HEK293 (cell line): Measurements from ENCODE around the gene MYH2.

Source experiments
- CTCF ChIA-PET: fragments of 350-600 bp; formaldehyde crosslinking; extraction: SDS; loops from one replicate; lab custom pipeline; 2021; ENCODE audit warnings: antibody characterized with exemption; lab: Yijun Ruan, JAX
- POLR2A ChIA-PET: fragments of 300-600 bp; formaldehyde crosslinking; extraction: SDS; loops from one replicate; lab custom pipeline; 2020; ENCODE audit warnings: antibody characterized with exemption, inconsistent platforms; lab: Yijun Ruan, JAX
- H3K27ac ChIP-seq: fragments of 200-500 bp; sonication (Bioruptor generic); 2 replicates; pipeline ENCODE4 v1.5.1; 2014; ENCODE audit warnings: low read depth, low read length, control low read depth, inconsistent platforms; ENCODE audit errors: extremely low read depth
- H3K36me3 ChIP-seq, 2 experiments: fragments of 200-500 bp in 1 of 2; sonication (Bioruptor generic) in 1 of 2; 1 replicate in 1 of 2; 2 replicates in 1 of 2; pipeline ENCODE4 v1.5.1; 2014 to 2017; ENCODE audit warnings: inconsistent platforms in 2 of 2, low read length in 2 of 2; ENCODE audit not compliant: control insufficient read depth in 2 of 2, insufficient read depth in 1 of 2
- H3K4me1 ChIP-seq: fragments of 200-500 bp; sonication (Bioruptor generic); 2 replicates; pipeline ENCODE4 v1.5.1; 2014; ENCODE audit warnings: mild to moderate bottlenecking, low read length, inconsistent platforms; ENCODE audit not compliant: control insufficient read depth, insufficient read depth
- H3K4me3 ChIP-seq: 2 replicates; pipeline ENCODE4 v1.5.1; 2011; ENCODE audit warnings: low read depth, mild to moderate bottlenecking, control low read depth, low read length, moderate library complexity
- H3K9me3 ChIP-seq: fragments of 200-500 bp; sonication (Bioruptor generic); 2 replicates; pipeline ENCODE4 v1.5.1; 2014; ENCODE audit warnings: low read depth, low read length, inconsistent platforms; ENCODE audit not compliant: control insufficient read depth, insufficient read depth
- BCL6B ChIP-seq: fragments of 450-650 bp; formaldehyde crosslinking; IDR thresholded peaks from 2 replicates; pipeline ENCODE4 v1.5.1; 2017; ENCODE audit warnings: missing biosample characterization, missing genetic modification characterization
- EGR2 ChIP-seq: fragments of 450-650 bp; formaldehyde crosslinking; IDR thresholded peaks from 2 replicates; pipeline ENCODE4 v1.5.1; 2016; ENCODE audit warnings: low read depth, missing biosample characterization, missing genetic modification characterization
- FEZF1 ChIP-seq: fragments of 450-650 bp; formaldehyde crosslinking; IDR thresholded peaks from 2 replicates; pipeline ENCODE4 v1.5.1; 2016; ENCODE audit warnings: missing biosample characterization, missing genetic modification characterization
- INSM2 ChIP-seq: fragments of 450-650 bp; formaldehyde crosslinking; IDR thresholded peaks from 2 replicates; pipeline ENCODE4 v1.5.1; 2016; ENCODE audit warnings: missing biosample characterization, missing genetic modification characterization
- KLF7 ChIP-seq: fragments of 450-650 bp; formaldehyde crosslinking; IDR thresholded peaks from 2 replicates; pipeline ENCODE4 v1.5.1; 2016; ENCODE audit warnings: missing biosample characterization, missing genetic modification characterization, borderline replicate concordance
- YY1 ChIP-seq: fragments of 450-650 bp; formaldehyde crosslinking; IDR thresholded peaks from 2 replicates; pipeline ENCODE4 v1.5.1; 2018; ENCODE audit warnings: missing biosample characterization, missing genetic modification characterization
- ZNF221 ChIP-seq: fragments of 450-650 bp; formaldehyde crosslinking; IDR thresholded peaks from 2 replicates; pipeline ENCODE4 v1.5.1; 2017; ENCODE audit warnings: missing biosample characterization, missing genetic modification characterization, borderline replicate concordance
- ZNF391 ChIP-seq: fragments of 450-650 bp; formaldehyde crosslinking; IDR thresholded peaks from 2 replicates; pipeline ENCODE4 v1.5.1; 2016; ENCODE audit warnings: low read depth, missing biosample characterization, missing genetic modification characterization, borderline replicate concordance
- ZNF423 ChIP-seq: fragments of 450-650 bp; formaldehyde crosslinking; IDR thresholded peaks from 2 replicates; pipeline ENCODE4 v1.5.1; 2016; ENCODE audit warnings: missing biosample characterization, missing genetic modification characterization
- ZNF621 ChIP-seq: fragments of 450-650 bp; formaldehyde crosslinking; IDR thresholded peaks from 2 replicates; pipeline ENCODE4 v1.5.1; 2017; ENCODE audit warnings: missing biosample characterization, missing genetic modification characterization
- ZNF629 ChIP-seq: fragments of 450-650 bp; formaldehyde crosslinking; IDR thresholded peaks from 2 replicates; pipeline ENCODE4 v1.5.1; 2017; ENCODE audit warnings: missing biosample characterization, missing genetic modification characterization
- ZSCAN18 ChIP-seq: fragments of 450-650 bp; formaldehyde crosslinking; IDR thresholded peaks from 2 replicates; pipeline ENCODE4 v1.5.1; 2016; ENCODE audit warnings: missing biosample characterization, missing genetic modification characterization
- ZSCAN5A ChIP-seq: fragments of 450-650 bp; formaldehyde crosslinking; IDR thresholded peaks from 2 replicates; pipeline ENCODE4 v1.5.1; 2016; ENCODE audit warnings: missing biosample characterization, missing genetic modification characterization

The MYH2 gene

GRCh38 chr17:10557422-10557821, 8.0 kb upstream of the MYH2 start:
- Histone ChIP-seq H3K27ac (no peak overlapping the region), H3K36me3 (no peaks in the 10 kb centered on the region), H3K4me1 (0 out of 2 replicates have a peak, but pooled peaks cover 2% of the 10 kb centered on the region)
- TF ChIP-seq ZNF621 (tag by site-specific recombination) (no peak), FEZF1 (tag by site-specific recombination) (no peak), ZSCAN5A (no peak), EGR2 (no peak)
- TF ChIP-seq, all 188 proteins: peak for 0
- H3K4me3 ChIP-seq = no peak overlapping the region
- POLR2A ChIA-PET = no interaction called here
- no peaks in the 10 kb centered on the region for H3K9me3 ChIP-seq
- CTCF ChIA-PET = interaction anchor here (0.7 to 1.3 kb wide), 3 partner anchors 11 to 59 kb away, joined by 3 to 5 read pairs (median 3); no protein-coding TSS in a partner anchor

GRCh38 chr17:10556301-10557005, 7.0 kb upstream of the MYH2 start:
- Histone ChIP-seq H3K9me3 (no peaks in the 10 kb centered on the region), H3K4me3 (no peak overlapping the region), H3K4me1 (0 out of 2 replicates have a peak, but pooled peaks cover 2% of the 10 kb centered on the region), H3K36me3 (no peaks in the 10 kb centered on the region), H3K27ac (no peak overlapping the region)
- TF ChIP-seq ZNF391 (tag by site-specific recombination) = no peak
- no peak for TF ChIP-seq ZNF423
- TF ChIP-seq ZSCAN18 = no peak
- no peak for TF ChIP-seq ZNF221 (tag by site-specific recombination)
- TF ChIP-seq YY1 (tag by site-specific recombination) = no peak
- no peak for TF ChIP-seq KLF7 (tag by site-specific recombination)
- no peak for TF ChIP-seq INSM2
- no peak for TF ChIP-seq BCL6B (tag by site-specific recombination)
- ChIA-PET POLR2A (no interaction called here), CTCF (interaction anchor here (0.8 kb wide), 1 partner anchor 14 kb away, joined by 3 read pairs; no protein-coding TSS in a partner anchor)

- no peak overlapping the region for H3K27ac ChIP-seq
- no peaks in the 10 kb centered on the region for H3K4me1 ChIP-seq
- ChIA-PET POLR2A (no interaction called here), CTCF (interaction anchor here (0.9 to 1.1 kb wide), 2 partner anchors 12 to 34 kb away, joined by 3 read pairs; no protein-coding TSS in a partner anchor)
- H3K36me3 ChIP-seq = no peaks in the 10 kb centered on the region
- no peaks in the 10 kb centered on the region for H3K9me3 ChIP-seq
- no peak for TF ChIP-seq ZNF629
- no peak overlapping the region for H3K4me3 ChIP-seq
These were observed 556 bp upstream of the MYH2 start for GRCh38 chr17:10550014-10550413.
